GM18520 (cell line): ENCODE measurements around the gene MPIG6B.
A peak's percentile ranks its signal among the peaks of the same experiment; 100 is the strongest.

Experiments
- ATAC-seq: cut with Tn5 transposase; IDR thresholded peaks from one replicate; pipeline ENCODE4 v1.9.1; 2021; ENCODE audit not compliant: unreplicated experiment

MPIG6B gene

DNA sequence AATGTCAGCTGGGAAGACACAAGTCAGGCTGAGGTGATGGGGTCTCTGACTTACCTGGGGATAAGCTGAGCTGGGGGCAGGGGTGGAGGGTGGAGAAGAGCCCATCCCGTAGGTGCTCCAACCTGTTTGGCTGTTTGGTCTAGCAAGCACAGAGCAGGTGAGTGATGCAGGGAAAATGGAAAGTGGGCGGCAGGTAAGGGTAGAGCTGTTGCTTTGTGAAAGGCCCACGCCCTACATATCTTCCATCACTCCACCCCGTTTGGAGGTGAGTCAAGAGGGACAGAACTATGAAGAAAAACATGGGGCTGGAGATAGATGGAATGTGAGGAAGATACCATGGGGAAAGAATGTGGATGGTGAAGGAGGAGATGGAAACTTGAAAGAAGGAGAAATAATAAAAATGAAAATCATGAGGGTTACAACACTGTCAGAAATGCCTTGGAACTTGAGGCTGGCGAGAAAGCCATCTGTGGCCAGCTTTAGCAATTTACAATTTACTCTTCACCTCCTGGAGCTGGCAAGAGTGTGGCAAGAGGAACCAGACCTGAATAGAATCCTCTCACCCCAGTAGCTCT lies 2.9 kb upstream of the MPIG6B start:
- ATAC-seq, result no peak

DNA sequence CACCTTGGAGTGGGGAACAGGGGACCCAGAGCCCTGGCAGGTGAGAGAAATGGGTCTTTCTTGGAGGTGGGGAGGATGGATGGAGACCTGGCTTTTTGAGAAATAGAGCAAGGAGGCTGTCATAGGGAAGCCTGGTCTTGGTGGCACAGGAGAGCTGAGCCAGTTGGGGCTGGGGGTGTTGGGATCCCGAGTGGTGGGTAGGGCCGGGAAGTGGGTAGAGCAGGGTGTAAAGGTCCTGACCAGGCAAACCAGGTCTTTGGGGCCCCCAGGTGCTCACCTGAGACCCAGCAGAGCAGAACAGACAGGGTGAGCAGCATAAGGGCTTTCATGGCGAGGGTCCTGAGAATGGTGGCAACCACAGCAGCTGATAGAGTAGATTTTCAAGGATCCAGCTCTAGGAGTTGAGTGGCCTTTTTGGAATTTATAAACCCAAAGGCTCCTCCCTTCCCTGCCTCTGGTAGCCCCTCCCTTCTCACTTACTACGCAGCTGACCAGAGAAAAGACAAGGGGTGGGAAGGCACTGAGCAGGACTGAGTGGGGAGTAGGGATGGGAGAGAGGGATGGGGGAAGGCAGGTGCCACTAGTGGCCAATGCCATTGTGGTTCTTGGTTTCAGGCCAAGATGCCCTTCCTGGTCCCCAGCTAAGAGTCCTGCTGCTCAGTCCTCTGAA lies 1.7 kb upstream of the MPIG6B start, which contains the start of gene LY6G6C:
Gene LY6G6C (minus strand): TSS at position 396 of the 670 bp plus-strand sequence. CDS start 67 bp downstream, at position 329.
- no peak for ATAC-seq

- no peak for ATAC-seq
Observed at GRCh38 chr6:31722173-31722572, 1.0 kb upstream of the MPIG6B start.

- ATAC-seq, result no peak
Observed at GRCh38 chr6:31723980-31724691, 963 bp downstream of the MPIG6B start.

DNA sequence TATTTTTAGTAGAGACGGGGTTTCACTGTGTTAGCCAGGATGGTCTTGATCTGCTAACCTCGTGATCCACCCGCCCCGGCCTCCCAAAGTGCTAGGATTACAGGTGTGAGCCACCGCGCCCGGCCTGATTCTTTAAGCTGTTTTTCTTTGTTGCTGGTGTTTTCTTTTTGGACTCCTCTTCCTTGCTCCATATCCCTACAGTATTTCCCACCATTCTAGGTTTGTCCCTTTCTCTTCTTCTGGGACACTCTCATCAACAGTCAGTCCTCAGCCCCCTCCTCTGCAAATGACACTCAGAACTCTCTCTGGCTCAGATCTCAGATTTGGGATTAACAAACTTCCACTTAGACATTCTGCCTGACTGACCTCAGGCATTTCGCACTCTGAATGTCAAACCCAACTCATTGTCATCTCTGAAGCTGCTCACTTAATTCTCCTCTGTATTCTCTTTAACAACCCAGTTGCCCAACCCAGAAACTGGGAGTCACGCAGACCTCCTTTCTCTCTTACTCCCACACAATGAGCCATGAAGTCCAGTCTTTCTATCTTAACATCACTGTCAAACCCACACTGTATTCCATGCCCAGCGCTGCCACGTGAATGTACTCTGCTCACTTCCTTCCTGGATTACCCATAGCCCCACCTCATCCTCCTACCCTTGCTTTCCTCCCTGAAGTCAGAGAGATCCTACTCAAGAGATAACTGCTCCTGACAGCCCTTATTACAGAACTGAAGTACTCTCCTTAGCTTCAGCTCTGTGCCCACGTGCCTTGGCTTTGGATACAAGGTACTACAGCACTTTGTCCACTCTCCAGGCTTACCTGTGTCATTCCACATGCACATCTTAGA lies 2.6 kb downstream of the MPIG6B start:
- ATAC-seq, result no peak

- no peak for ATAC-seq
Observed at GRCh38 chr6:31727034-31727716, 4.0 kb downstream of the MPIG6B start.

DNA sequence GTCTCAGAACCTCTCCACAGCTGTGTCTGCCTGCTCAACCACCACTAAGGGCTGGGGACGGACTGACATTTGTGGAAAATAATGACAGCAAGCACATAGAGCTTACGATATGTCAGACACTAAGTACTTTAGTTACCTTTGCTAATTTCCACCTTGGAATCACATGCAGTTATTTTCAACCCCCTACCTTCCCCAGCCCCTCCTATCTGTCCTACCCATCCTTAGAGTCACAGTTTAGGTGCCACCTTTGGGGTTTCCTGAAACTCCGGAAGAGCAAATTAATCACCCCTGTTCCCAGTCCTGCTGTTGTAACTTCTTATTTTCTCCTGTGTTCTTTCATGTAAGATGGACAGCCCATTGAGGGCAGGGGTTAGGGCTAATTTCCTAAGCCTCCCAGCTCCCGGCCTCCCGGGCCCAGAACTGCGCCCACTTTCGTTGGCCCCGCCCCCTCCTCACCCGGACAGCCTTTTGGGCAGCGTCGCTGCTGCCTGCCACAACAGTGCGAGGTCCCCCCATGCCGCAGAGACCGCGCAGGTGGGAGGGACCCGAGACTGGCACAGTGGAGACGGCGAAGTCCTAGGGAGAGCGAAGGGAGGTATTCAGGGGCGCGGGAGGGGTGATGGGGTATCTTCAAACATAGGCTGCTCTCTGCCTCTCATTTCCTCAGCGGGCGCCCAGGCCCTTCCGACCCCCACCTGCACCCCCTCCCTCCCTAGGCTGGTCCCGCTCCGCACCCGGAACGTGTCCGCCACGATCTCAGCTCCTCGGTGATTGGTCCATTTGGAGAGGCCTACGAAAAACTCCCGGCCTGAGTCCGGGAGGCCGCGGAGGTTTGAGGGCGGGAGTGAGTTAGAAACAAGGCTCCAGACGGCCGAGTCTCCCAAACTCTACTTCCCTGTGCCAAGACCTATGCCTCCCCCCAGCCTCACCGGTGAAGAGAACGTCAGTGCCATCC lies 4.8 kb downstream of the MPIG6B start:
- no peak for ATAC-seq

GRCh38 chr6:31728767-31729514 lies 5.8 kb downstream of the MPIG6B start, which contains the start of gene DDAH2:
TSS of gene DDAH2 (minus strand) at chr6:31729299. CDS start at chr6:31729161, 138 bp downstream.
- no peak for ATAC-seq

- ATAC-seq, result no peak
Observed at GRCh38 chr6:31729515-31729978, 6.4 kb downstream of the MPIG6B start.

DNA sequence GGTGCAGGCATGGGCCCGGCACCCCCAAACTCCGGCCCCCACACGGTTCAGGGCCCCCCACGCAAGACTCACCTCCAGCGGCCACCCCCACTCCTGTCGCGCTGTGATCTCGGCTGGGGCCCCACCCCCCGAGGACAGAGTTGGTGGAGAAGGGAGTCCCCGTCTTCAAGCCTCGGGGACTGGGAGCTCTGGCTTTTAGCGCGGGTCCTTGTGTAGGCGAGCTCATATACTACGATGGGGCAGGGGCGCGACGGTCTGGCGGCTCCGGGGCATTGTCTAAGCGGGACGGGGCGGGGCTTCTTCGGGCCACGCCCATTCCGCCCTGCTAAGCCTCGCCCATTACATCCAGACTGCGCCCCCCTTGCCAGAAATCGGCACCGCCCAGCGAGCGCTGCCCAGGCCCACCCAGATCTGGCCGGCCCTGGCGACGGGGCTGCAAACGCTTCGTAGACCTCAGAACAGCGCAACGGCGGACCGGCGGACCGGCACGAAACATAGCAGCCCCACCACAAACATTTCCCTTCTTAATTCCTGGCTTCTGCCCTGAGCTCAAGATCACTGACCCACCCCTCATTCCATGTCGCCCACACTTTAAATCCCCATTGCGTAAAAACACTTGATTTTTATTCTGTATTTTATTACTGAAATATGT lies 6.9 kb downstream of the MPIG6B start:
- no peak for ATAC-seq

- ATAC-seq, result no peak
Observed at GRCh38 chr6:31730631-31731086, 7.5 kb downstream of the MPIG6B start.

- no peak for ATAC-seq
Observed at GRCh38 chr6:31732029-31732428, 8.9 kb downstream of the MPIG6B start.

- ATAC-seq, result no peak
Observed at GRCh38 chr6:31733734-31734133, 10.6 kb downstream of the MPIG6B start.

GRCh38 chr6:31734247-31734820 lies 11.2 kb downstream of the MPIG6B start:
- ATAC-seq, result no peak

- peak; percentile 25 for ATAC-seq
Observed at GRCh38 chr6:31734821-31735406, 11.7 kb downstream of the MPIG6B start.

- ATAC-seq, result no peak
Observed at GRCh38 chr6:31736021-31736767, 13.0 kb downstream of the MPIG6B start, which contains the start of gene CLIC1. TSS of gene CLIC1 (minus strand) at chr6:31736530. CDS start at chr6:31736300, 230 bp downstream.
